HEK293 (cell line): Measurements from ENCODE around the gene ARL8B.

ENCODE experiments used
- CTCF ChIP-seq: fragments of 450-650 bp; formaldehyde crosslinking; IDR thresholded peaks from 2 replicates; pipeline ENCODE4 v1.5.1; 2016; ENCODE audit warnings: missing biosample characterization, missing genetic modification characterization
- PBX3 ChIP-seq: sonication (generic); formaldehyde crosslinking; IDR thresholded peaks from 2 replicates; pipeline ENCODE4 v1.8.1; 2022; ENCODE audit warnings: mild to moderate bottlenecking, moderate library complexity, missing genetic modification reagents
- YY1 ChIP-seq: fragments of 450-650 bp; formaldehyde crosslinking; IDR thresholded peaks from 2 replicates; pipeline ENCODE4 v1.5.1; 2018; ENCODE audit warnings: missing biosample characterization, missing genetic modification characterization
- ZNF311 ChIP-seq: fragments of 450-650 bp; formaldehyde crosslinking; IDR thresholded peaks from 2 replicates; pipeline ENCODE4 v1.5.1; 2017; ENCODE audit warnings: missing biosample characterization, missing genetic modification characterization, borderline replicate concordance
- ZNF518A ChIP-seq: fragments of 450-650 bp; formaldehyde crosslinking; conservative IDR thresholded peaks from 2 replicates; pipeline ENCODE4 v1.5.1; 2016; ENCODE audit warnings: low read depth, missing biosample characterization, missing genetic modification characterization
- ZNF768 ChIP-seq: fragments of 450-650 bp; formaldehyde crosslinking; IDR thresholded peaks from 2 replicates; pipeline ENCODE4 v1.5.1; 2018; ENCODE audit warnings: missing biosample characterization, mild to moderate bottlenecking, missing genetic modification characterization

GRCh38 chr3:5102532-5102931, 19.6 kb upstream of the ARL8B start:
- TF ChIP-seq ZNF518A (tag by site-specific recombination), result no peak
- TF ChIP-seq ZNF768 (tag by site-specific recombination), result no peak
- TF ChIP-seq PBX3 (CRISPR knock-in tag), result no peak
- TF ChIP-seq CTCF (tag by site-specific recombination), result no peak
- no peak for TF ChIP-seq YY1 (tag by site-specific recombination)
- TF ChIP-seq ZNF311 (tag by site-specific recombination), result no peak
